MG63 (cell line): ENCODE data around the gene TSPAN3. TPM values are rescaled to one million over a fixed set of nuclear protein-coding genes. Genes with fewer than 3 reads are reported as not detected.
A peak's percentile ranks its signal among the peaks of the same experiment; 100 is the strongest.

Source experiments
- DNase-seq: peaks from one replicate; pipeline ENCODE4 v3.0.0-alpha.2; 2020
- H3K27me3 ChIP-seq: fragments of 250-450 bp; sonication (Bioruptor Pico); 2 replicates; pipeline ENCODE4 v1.5.1; 2020; ENCODE audit warnings: mild to moderate bottlenecking, moderate library complexity
- H3K36me3 ChIP-seq: fragments of 250-450 bp; sonication (Bioruptor Pico); 2 replicates; pipeline ENCODE4 v1.5.1; 2020; ENCODE audit warnings: mild to moderate bottlenecking, moderate library complexity
- H3K4me3 ChIP-seq: fragments of 250-450 bp; sonication (Bioruptor Pico); 2 replicates; pipeline ENCODE4 v1.5.1; 2020; ENCODE audit warnings: mild to moderate bottlenecking, moderate library complexity
- H3K9me3 ChIP-seq: fragments of 250-450 bp; sonication (Bioruptor Pico); 2 replicates; pipeline ENCODE4 v1.5.1; 2020; ENCODE audit warnings: mild to moderate bottlenecking, moderate library complexity
- total RNA-seq: library from RNA; depleted of rRNA; stranded (reverse); fragments of >200 nt; shearing (Covaris generic); gene quantifications from 2 replicates; pipeline ENCODE4 v1.2.3, GENCODE V29; 2014; ENCODE audit warnings: low replicate concordance; rRNA removed

The TSPAN3 gene
- total RNA-seq, 1 experiment from 2014 or later = 239 TPM

DNA sequence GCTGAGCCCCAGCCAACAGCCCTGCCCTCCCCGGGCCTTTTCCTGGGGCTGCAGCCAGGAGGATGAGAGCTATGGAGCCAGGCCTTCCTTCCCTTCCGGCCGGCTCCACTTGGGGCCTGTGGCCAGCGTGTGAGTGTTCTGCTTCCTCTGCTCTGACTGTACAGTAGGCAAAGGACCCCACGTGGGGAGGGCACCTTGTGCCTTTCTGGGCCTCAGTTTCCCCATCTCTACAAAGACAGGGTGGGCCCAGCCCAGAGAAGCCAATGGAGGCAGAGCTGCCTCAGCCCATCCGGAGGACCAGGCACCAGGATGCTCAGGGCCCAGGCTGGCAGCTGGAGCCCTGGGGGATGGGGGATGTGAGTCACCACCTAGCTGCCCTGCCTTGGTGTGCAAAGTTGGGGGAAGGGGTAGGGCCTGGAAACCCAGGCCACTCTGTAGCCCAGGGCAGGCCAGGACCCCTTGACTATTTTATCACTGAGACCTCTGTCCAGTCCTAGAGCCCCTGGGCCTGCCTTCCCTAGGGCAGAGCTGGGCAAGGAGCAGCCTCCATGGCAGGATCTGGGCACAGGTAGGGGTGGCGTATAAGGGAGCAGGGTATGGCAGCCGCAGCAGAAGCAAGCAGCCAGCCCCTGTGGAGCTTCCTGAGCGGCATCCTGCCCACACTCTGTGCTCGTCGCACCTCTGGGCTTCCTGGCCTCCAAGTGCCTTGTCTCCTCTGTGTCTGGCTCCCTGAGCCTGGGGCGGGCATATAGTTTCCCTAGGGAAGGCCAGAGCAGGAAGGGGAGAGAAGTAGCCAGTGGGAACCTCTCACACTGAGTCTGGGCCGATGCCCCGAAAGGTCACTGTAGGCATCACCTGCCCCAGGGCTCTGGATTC lies 74.1 kb downstream of the TSPAN3 start:
- Histone ChIP-seq H3K36me3 (no peaks in the 10 kb centered on the region), H3K4me3 (no peak overlapping the region), H3K27me3 (no peaks in the 10 kb centered on the region), H3K9me3 (no peaks in the 10 kb centered on the region)
- peak; percentile 86 for DNase-seq

DNA sequence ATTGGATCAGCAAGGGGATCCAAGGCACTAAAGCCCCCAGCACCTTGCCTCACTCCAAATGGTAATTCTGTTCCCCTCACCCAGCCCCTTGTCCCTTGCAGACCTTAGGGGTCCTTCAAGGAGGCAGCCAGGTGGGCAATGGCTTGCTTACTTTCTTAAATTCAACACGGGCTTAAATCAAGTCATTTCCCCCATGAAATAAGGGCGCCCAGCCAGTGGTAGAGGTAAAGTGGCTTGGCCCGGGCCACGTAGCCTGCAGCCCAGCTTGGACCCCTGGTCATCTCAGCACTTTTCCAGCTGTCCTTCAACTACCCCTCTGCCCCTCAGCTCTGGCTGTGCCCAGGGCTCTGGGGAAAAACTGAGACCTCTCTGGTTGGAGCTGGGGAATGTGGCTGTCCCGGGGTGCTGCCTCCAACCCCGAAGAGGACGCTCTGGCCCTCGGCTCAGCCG lies 74.8 kb downstream of the TSPAN3 start:
- H3K4me3 ChIP-seq = no peak overlapping the region
- no peaks in the 10 kb centered on the region for H3K27me3 ChIP-seq
- H3K36me3 ChIP-seq = no peaks in the 10 kb centered on the region
- no peak for DNase-seq
- H3K9me3 ChIP-seq = no peaks in the 10 kb centered on the region

DNA sequence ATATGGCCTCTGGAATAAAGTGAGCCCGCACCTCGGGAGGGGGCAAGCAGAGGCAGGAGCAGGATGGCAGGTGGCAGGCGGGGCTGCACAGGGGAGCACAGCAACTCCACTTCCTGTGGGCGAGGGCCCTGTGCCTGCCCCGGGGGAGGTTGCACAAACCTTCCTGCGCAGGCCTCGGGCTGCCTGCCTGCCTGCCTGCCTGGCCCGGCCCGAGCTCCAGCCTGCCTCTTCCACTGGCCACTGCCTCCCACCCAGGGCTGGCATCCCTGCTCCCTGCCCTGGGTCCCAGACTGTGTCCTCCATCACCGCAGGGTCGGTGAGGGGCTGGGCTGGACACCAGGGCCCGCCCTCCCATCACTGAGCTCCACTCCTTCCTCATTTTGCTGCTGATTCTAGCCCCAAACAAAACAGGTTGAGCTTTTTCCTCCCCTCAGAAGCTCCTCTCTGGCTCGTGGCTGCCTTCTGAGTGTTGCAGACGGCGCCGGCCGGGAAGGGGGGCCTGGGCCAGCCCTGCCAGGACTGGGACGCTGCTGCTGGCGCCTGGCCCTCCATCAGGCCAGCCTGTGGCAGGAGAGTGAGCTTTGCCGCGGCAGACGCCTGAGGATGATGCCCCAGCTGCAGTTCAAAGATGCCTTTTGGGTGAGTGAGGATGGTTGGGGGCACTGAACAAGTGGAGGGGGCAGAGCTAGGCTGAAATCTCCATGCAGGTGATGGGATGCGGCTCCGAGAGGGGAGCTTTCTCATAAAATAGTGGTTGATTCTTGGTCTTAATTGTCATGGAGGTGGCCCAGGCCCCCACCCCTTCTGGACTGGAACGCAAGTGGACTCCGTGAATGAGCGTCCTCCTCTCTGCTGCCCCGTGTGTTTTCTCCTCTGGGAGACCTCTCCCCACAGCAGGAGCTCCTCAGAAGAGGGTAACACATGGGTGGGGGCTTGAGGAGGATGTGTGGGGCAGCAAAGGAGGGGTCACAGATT lies 75.7 kb downstream of the TSPAN3 start, which contains the start of gene PSTPIP1:
TSS of gene PSTPIP1 (plus strand) at position 156 of the 975 bp plus-strand sequence. CDS start at position 604, 448 bp downstream.
- no peak for DNase-seq
- H3K4me3 ChIP-seq = no peak within 1 kb of the TSS
- no peaks in the 10 kb centered on the region for H3K27me3 ChIP-seq
- H3K9me3 ChIP-seq = no peaks in the 10 kb centered on the region
- no peaks in the 10 kb centered on the region for H3K36me3 ChIP-seq

DNA sequence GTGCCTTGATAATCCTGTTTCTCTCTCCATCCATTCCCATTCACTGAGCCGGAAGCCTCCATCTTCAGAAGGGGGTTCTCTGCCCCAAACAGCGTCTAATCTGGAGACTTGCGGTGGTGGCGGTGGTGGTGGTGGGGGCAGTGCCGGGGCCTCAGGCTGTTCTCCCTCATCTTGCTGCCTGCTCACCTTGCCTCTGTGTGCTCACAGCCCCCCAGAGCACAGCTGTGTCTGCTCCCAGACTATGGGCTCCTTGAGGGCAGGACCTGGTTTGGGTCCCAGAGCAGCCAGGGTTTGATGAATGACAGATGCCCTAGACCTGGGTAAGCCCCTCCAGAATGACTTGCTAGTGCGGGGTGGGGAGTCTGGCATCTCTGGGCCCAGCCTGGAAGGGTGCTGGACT lies 76.4 kb downstream of the TSPAN3 start:
- Histone ChIP-seq H3K4me3 (no peak overlapping the region), H3K9me3 (no peaks in the 10 kb centered on the region), H3K27me3 (no peaks in the 10 kb centered on the region), H3K36me3 (no peaks in the 10 kb centered on the region)
- no peak for DNase-seq

DNA sequence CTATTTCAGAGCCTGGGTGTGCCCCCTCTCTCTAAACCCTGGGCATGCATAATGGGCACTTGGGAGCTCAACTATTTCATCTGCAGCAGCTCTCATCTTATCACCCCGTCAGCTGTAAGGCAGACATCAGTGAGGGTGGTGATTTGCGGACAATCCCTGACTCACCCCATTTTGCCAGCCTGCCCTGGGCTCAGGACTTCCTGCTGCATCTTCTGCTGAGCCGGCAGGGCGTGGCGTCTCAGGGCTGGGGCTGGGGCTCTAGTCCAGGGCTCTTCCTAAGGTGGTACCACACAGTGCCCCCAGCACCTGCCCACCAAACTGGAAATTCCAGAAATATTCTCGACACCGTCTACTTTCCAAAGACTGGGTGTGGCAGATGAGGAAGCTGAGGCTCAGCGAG lies 76.9 kb downstream of the TSPAN3 start:
- Histone ChIP-seq H3K9me3 (no peaks in the 10 kb centered on the region), H3K4me3 (no peak overlapping the region), H3K27me3 (no peaks in the 10 kb centered on the region), H3K36me3 (no peaks in the 10 kb centered on the region)
- DNase-seq = peak; percentile 51

DNA sequence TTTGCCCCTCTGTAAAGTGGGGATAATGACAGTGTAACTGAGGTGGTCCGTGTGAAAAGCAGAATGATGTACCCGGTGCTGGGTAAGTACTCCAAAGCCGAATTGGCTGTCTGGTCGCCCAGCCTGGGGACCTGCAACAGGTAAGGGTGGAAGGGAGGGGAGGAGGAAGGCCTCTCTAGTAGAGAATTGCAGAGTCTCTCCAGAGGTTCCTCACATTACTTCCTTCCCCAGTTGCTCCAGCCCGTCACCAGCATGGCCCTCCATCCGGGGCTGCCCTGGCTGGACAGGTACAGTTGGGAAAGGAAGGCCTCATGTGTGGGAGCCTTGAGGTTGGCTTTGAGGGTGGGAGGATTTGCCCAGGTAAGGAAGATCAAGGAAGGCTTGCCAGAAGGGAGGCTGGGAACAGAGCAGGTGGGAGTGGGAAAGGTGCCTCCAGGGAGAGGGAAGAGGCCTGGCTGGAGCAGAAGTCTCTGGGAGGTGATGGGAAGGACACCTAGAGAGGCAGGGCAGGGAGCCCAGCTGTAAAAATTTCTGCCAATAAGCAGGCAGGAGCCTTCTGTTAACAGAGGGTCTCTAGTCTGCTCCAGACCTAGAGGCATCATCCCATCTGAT lies 77.7 kb downstream of the TSPAN3 start:
- DNase-seq = no peak
- no peaks in the 10 kb centered on the region for H3K27me3 ChIP-seq
- no peaks in the 10 kb centered on the region for H3K36me3 ChIP-seq
- H3K9me3 ChIP-seq = no peaks in the 10 kb centered on the region
- no peak overlapping the region for H3K4me3 ChIP-seq

DNA sequence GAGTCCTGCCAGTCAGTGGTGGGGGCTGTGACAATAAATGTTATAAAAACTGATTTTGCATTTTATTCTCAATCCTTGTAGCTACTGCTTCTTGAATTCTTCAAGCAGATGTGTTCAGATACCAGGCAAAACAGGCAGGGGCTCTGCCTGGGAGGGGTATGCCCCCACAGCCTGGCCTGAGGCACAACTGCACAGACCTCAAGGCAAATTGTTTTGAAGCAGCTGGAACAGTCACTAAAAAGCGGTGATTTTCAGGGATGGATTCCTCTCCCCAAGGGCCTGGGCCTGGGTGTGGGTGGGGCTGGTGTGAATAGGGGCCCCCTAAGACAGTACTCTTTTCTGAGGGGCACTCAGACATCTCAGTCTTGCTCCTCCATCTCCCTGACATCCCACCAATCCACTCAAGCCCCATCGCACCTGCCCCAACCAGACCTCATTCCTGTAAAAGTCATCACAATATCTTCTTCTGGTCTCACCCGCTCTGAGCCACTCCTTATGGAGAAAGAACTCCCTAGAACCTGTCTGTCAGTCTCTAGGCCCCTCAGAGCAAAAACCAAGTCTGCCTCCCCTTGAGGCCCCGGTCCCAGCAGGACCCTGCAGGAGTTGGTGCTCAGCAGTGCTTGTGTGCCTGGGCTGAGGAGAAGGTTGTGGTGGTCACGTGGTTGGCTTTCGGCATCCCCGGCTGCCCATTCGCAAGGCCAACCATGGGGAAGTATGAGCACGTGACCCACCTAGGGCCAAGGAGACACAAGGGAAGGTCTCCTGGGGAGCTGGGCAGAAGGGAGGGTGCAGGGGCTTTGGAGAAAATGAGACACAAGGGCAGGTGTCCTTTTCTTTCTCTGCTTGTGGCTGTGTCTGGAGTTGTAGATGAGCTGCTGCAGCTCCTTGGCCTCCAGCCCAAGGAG lies 78.9 kb downstream of the TSPAN3 start:
- no peak for DNase-seq
- H3K27me3 ChIP-seq = no peaks in the 10 kb centered on the region
- no peaks in the 10 kb centered on the region for H3K9me3 ChIP-seq
- no peaks in the 10 kb centered on the region for H3K36me3 ChIP-seq
- no peak overlapping the region for H3K4me3 ChIP-seq

Other genes starting within 250 kb of the TSPAN3 start
- gene SCAPER, start 165.8 kb downstream of the TSPAN3 start, total RNA-seq = 16.0 and 17.0 TPM in 2 replicates
- gene RCN2, start 139.4 kb downstream of the TSPAN3 start, total RNA-seq = 141 and 212 TPM in 2 replicates
- not detected in 2 replicates for gene PSTPIP1, start 76.0 kb downstream of the TSPAN3 start, total RNA-seq